Neural cell (in vitro differentiated cells): Measurements from ENCODE around the gene TNPO2. TPM values are rescaled to one million over a fixed set of nuclear protein-coding genes. Genes with fewer than 3 reads are reported as not detected.

Experiments used
- H2AFZ ChIP-seq: fragments of 200-600, 300-800 bp; sonication (generic), shearing (Covaris generic); 2 replicates; pipeline ENCODE4 v1.6.0; 2014; ENCODE audit warnings: low read depth, mild to moderate bottlenecking, antibody characterized with exemption, low read length, moderate library complexity
- H3F3A ChIP-seq: fragments of 200-600 bp; shearing (Covaris generic); 2 replicates; pipeline ENCODE4 v1.6.1; 2016; ENCODE audit warnings: mild to moderate bottlenecking, moderate library complexity, mixed read lengths, antibody characterized with exemption, low read length; ENCODE audit not compliant: insufficient read depth, poor library complexity, severe bottlenecking
- H3K27ac ChIP-seq: fragments of 200-600, 300-800 bp; sonication (generic), shearing (Covaris generic); 2 replicates; pipeline ENCODE4 v1.5.1; 2014; ENCODE audit warnings: mild to moderate bottlenecking, low read length, moderate library complexity
- H3K27me3 ChIP-seq: fragments of 300-800, 200-600 bp; sonication (generic), shearing (Covaris generic); 2 replicates; pipeline ENCODE4 v1.6.0; 2014; ENCODE audit warnings: mild to moderate bottlenecking, low read depth, low read length, moderate library complexity; ENCODE audit not compliant: insufficient read depth
- H3K36me3 ChIP-seq: fragments of 300-800, 200-600 bp; sonication (generic), shearing (Covaris generic); 2 replicates; pipeline ENCODE4 v1.5.1; 2014; ENCODE audit warnings: mild to moderate bottlenecking, antibody characterized with exemption, low read length, moderate library complexity; ENCODE audit not compliant: insufficient read depth
- H3K4me2 ChIP-seq: fragments of 300-800, 200-600 bp; sonication (generic), shearing (Covaris generic); 2 replicates; pipeline ENCODE4 v1.6.0; 2014; ENCODE audit warnings: mild to moderate bottlenecking, low read length
- H3K4me3 ChIP-seq: fragments of 300-800, 200-600 bp; sonication (generic), shearing (Covaris generic); 2 replicates; pipeline ENCODE4 v1.5.1; 2014; ENCODE audit warnings: mild to moderate bottlenecking, low read length, moderate library complexity
- H3K79me2 ChIP-seq: fragments of 200-600 bp; shearing (Covaris generic); replicated peaks from 2 replicates; pipeline ENCODE4 v1.6.0; 2014; ENCODE audit warnings: mild to moderate bottlenecking, low read length, moderate library complexity; ENCODE audit not compliant: insufficient read depth
- H3K9ac ChIP-seq: fragments of 300-800, 200-600 bp; sonication (generic), shearing (Covaris generic); 2 replicates; pipeline ENCODE4 v1.6.1; 2016; ENCODE audit warnings: mild to moderate bottlenecking, low read length, mixed read lengths
- H3K9me2 ChIP-seq: fragments of 200-600 bp; shearing (Covaris generic); 2 replicates; pipeline ENCODE4 v1.6.1; 2016; ENCODE audit warnings: mild to moderate bottlenecking, low read length, mixed read lengths; ENCODE audit not compliant: insufficient read depth
- H3K9me3 ChIP-seq: fragments of 200-600, 300-800 bp; sonication (generic), shearing (Covaris generic); 2 replicates; pipeline ENCODE4 v1.6.1; 2016; ENCODE audit warnings: mild to moderate bottlenecking, mixed run types, low read length, moderate library complexity, mixed read lengths
- H4K20me1 ChIP-seq: fragments of 200-600 bp; shearing (Covaris generic); 2 replicates; pipeline ENCODE4 v1.6.1; 2016; ENCODE audit warnings: mild to moderate bottlenecking, mixed run types; ENCODE audit not compliant: insufficient read depth
- EP300 ChIP-seq: fragments of 450-650 bp; conservative IDR thresholded peaks from 2 replicates; pipeline ENCODE4 v1.6.1; 2014; ENCODE audit warnings: antibody characterized with exemption, mild to moderate bottlenecking, moderate library complexity; ENCODE audit not compliant: poor library complexity, severe bottlenecking
- EZH2 ChIP-seq: fragments of 200-600, 300-800 bp; shearing (Covaris generic), sonication (generic); IDR thresholded peaks from 2 replicates; pipeline ENCODE4 v1.6.1; 2014; ENCODE audit warnings: antibody characterized with exemption, low read length, borderline replicate concordance, mild to moderate bottlenecking; ENCODE audit not compliant: insufficient read depth, poor library complexity, severe bottlenecking
- MXI1 ChIP-seq: fragments of 450-650 bp; conservative IDR thresholded peaks from 2 replicates; pipeline ENCODE4 v1.6.1; 2014; ENCODE audit warnings: antibody characterized with exemption, mild to moderate bottlenecking; ENCODE audit not compliant: poor library complexity, severe bottlenecking
- POLR2AphosphoS5 ChIP-seq: IDR thresholded peaks from 2 replicates; pipeline ENCODE4 v1.6.1; 2012
- RAD21 ChIP-seq: fragments of 450-650 bp; conservative IDR thresholded peaks from 2 replicates; pipeline ENCODE4 v1.6.1; 2014; ENCODE audit warnings: antibody characterized with exemption, mild to moderate bottlenecking, moderate library complexity
- SMC3 ChIP-seq: fragments of 450-650 bp; conservative IDR thresholded peaks from 2 replicates; pipeline ENCODE4 v1.6.1; 2014; ENCODE audit warnings: antibody characterized with exemption, mild to moderate bottlenecking, moderate library complexity; ENCODE audit not compliant: poor library complexity
- TAF1 ChIP-seq: IDR thresholded peaks from 2 replicates; pipeline ENCODE4 v1.6.1; 2012; ENCODE audit warnings: low read depth
- polyA plus RNA-seq: library from polyadenylated mRNA; depleted of rRNA; stranded (reverse); fragments of >200 nt; gene quantifications from 2 replicates; pipeline ENCODE4 v1.2.3, GENCODE V29; 2014
- TF ChIP-seq, protein P1 (sequence below): fragments of 450-650 bp; IDR thresholded peaks from 2 replicates; pipeline ENCODE4 v1.5.1; 2014; ENCODE audit warnings: antibody characterized with exemption, mild to moderate bottlenecking, moderate library complexity; ENCODE audit not compliant: poor library complexity, severe bottlenecking
- TF ChIP-seq, protein P2 (sequence below): IDR thresholded peaks from 2 replicates; pipeline ENCODE4 v1.6.1; 2012; ENCODE audit warnings: borderline replicate concordance

Gene TNPO2
- polyA plus RNA-seq, 1 donor from 2014 or later: 98.6 TPM

DNA sequence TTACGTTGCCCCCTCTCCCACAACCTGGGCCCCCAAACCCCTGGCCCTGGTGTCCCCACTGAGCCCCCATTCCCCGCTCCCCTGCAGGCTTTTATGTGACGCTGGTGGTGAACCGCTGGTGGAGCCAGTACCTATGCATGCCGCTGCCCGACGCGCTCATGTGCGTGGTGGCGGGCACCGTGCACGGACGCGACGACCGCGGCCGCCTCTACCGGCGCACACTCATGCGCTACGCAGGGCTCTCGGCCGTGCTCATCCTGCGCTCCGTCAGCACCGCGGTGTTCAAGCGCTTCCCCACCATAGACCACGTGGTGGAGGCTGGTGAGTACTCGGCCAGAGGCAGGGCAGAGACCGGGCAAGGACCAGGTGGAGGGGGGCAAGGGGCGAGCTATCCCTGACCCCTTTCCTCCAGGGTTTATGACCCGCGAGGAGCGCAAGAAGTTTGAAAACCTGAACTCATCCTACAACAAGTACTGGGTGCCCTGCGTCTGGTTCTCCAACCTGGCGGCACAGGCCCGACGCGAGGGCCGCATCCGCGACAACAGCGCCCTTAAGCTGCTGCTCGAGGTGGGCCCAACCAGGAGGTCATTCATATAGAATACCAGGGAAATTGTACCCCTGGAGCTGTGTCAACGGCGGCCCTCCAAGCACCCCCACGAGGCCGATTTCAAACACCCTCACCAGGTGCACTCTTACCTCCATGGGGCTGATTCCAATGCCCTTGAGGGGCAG is 30.9 kb upstream of the TNPO2 start:
- H3K36me3 ChIP-seq: no peaks in the 10 kb centered on the region
- no peak overlapping the region for H3K27ac ChIP-seq
- peaks cover 20% of the 10 kb centered on the region for H3K27me3 ChIP-seq
- no peaks in the 10 kb centered on the region for H4K20me1 ChIP-seq
- no peaks in the 10 kb centered on the region for H3K9me3 ChIP-seq
- H3K79me2 ChIP-seq: no peaks in the 10 kb centered on the region
- H3F3A ChIP-seq: no peaks in the 10 kb centered on the region
- no peak overlapping the region for H3K4me2 ChIP-seq
- H2AFZ ChIP-seq: no peak overlapping the region
- H3K4me3 ChIP-seq: no peak overlapping the region
- no peaks in the 10 kb centered on the region for H3K9me2 ChIP-seq
- H3K9ac ChIP-seq: no peak overlapping the region
- TF ChIP-seq TAF1: no peak
- no peak for TF ChIP-seq SMC3
- no peak for TF ChIP-seq MXI1
- TF ChIP-seq POLR2AphosphoS5: no peak
- no peak for TF ChIP-seq EP300
- no peak for TF ChIP-seq RAD21
- no peak for TF ChIP-seq EZH2
- TF ChIP-seq, protein P1, sequence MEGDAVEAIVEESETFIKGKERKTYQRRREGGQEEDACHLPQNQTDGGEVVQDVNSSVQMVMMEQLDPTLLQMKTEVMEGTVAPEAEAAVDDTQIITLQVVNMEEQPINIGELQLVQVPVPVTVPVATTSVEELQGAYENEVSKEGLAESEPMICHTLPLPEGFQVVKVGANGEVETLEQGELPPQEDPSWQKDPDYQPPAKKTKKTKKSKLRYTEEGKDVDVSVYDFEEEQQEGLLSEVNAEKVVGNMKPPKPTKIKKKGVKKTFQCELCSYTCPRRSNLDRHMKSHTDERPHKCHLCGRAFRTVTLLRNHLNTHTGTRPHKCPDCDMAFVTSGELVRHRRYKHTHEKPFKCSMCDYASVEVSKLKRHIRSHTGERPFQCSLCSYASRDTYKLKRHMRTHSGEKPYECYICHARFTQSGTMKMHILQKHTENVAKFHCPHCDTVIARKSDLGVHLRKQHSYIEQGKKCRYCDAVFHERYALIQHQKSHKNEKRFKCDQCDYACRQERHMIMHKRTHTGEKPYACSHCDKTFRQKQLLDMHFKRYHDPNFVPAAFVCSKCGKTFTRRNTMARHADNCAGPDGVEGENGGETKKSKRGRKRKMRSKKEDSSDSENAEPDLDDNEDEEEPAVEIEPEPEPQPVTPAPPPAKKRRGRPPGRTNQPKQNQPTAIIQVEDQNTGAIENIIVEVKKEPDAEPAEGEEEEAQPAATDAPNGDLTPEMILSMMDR: no peak
- TF ChIP-seq, protein P2, sequence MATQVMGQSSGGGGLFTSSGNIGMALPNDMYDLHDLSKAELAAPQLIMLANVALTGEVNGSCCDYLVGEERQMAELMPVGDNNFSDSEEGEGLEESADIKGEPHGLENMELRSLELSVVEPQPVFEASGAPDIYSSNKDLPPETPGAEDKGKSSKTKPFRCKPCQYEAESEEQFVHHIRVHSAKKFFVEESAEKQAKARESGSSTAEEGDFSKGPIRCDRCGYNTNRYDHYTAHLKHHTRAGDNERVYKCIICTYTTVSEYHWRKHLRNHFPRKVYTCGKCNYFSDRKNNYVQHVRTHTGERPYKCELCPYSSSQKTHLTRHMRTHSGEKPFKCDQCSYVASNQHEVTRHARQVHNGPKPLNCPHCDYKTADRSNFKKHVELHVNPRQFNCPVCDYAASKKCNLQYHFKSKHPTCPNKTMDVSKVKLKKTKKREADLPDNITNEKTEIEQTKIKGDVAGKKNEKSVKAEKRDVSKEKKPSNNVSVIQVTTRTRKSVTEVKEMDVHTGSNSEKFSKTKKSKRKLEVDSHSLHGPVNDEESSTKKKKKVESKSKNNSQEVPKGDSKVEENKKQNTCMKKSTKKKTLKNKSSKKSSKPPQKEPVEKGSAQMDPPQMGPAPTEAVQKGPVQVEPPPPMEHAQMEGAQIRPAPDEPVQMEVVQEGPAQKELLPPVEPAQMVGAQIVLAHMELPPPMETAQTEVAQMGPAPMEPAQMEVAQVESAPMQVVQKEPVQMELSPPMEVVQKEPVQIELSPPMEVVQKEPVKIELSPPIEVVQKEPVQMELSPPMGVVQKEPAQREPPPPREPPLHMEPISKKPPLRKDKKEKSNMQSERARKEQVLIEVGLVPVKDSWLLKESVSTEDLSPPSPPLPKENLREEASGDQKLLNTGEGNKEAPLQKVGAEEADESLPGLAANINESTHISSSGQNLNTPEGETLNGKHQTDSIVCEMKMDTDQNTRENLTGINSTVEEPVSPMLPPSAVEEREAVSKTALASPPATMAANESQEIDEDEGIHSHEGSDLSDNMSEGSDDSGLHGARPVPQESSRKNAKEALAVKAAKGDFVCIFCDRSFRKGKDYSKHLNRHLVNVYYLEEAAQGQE: no peak

DNA sequence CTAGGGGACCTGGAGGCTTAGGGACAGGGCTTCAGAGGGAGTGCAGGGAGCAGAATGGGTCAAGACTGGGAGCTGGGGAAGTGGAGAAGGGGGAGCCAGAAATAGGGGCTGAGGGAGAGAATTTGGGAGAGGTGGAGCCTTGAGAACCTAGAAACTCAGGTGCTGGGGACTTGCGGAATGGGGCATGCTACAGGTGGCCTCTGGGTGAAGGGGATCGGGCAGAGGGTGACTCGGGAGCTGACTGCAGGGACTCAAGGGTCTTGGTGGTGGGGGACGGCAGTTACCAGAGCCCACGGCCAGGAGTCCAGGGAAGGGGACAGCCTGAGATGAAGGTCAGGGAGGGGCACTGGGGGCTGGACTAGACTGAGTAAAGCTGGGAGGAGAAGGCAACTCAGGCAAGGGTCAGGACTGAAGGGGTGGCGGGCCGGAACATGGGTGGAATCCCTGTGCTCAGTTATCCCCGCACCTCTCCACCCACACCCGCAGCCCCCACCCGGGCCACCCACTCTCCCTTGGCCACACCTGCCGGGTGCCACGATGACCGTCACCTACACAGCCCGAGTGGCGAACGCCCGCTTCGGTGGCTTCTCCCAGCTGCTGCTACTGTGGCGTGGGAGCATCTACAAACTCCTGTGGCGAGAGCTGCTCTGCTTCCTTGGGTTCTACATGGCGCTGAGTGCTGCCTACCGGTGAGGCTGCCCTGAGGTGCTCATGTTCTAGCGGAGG is 28.5 kb upstream of the TNPO2 start:
- Histone ChIP-seq H3K27me3 (peaks cover 20% of the 10 kb centered on the region), H3F3A (no peaks in the 10 kb centered on the region), H3K27ac (no peak overlapping the region), H4K20me1 (no peaks in the 10 kb centered on the region), H3K4me2 (no peak overlapping the region), H2AFZ (no peak overlapping the region), H3K9ac (no peak overlapping the region), H3K9me2 (no peaks in the 10 kb centered on the region), H3K4me3 (no peak overlapping the region), H3K9me3 (no peaks in the 10 kb centered on the region), H3K79me2 (no peaks in the 10 kb centered on the region), H3K36me3 (no peaks in the 10 kb centered on the region)
- TF ChIP-seq SMC3 (no peak), MXI1 (no peak), EZH2 (no peak), EP300 (no peak), TAF1 (no peak), POLR2AphosphoS5 (no peak)
- TF ChIP-seq, protein P1: no peak
